IgD-negative memory B cell (primary cell): ENCODE data around the gene RAB11FIP4. TPM values are rescaled to one million over a fixed set of nuclear protein-coding genes. Genes with fewer than 3 reads are reported as not detected.

Experiments used
- H3K27ac Mint-ChIP-seq, 3 donors: one replicate each; pipeline ENCODE4 v1.8.0; 2020 to 2022; ENCODE audit warnings: mild to moderate bottlenecking in 3 of 3, mixed read lengths in 3 of 3, moderate library complexity in 1 of 3
- H3K27me3 Mint-ChIP-seq: one replicate; pipeline ENCODE4 v1.8.0; 2021; ENCODE audit warnings: mixed read lengths
- H3K36me3 Mint-ChIP-seq: one replicate; pipeline ENCODE4 v1.8.0; 2020; ENCODE audit warnings: mild to moderate bottlenecking, mixed read lengths
- H3K4me1 Mint-ChIP-seq, 3 donors: one replicate each; pipeline ENCODE4 v1.8.0; 2020 to 2022; ENCODE audit warnings: mixed read lengths in 3 of 3, mild to moderate bottlenecking in 1 of 3
- H3K4me3 Mint-ChIP-seq, 4 donors: one replicate each; pipeline ENCODE4 v1.8.0; 2020 to 2022; ENCODE audit warnings: mild to moderate bottlenecking in 4 of 4, mixed read lengths in 4 of 4, moderate library complexity in 3 of 4
- H3K9me3 Mint-ChIP-seq, 3 donors: one replicate each; pipeline ENCODE4 v1.8.0; 2020 to 2021; ENCODE audit warnings: mixed read lengths in 3 of 3, mild to moderate bottlenecking in 1 of 3
- polyA plus RNA-seq: library from polyadenylated mRNA; unstranded; fragments of 300-500 nt; fragmentation: Illumina TruSeq; gene quantifications from one replicate; pipeline ENCODE4 v1.2.3, GENCODE V29; 2021

RAB11FIP4 gene
- polyA plus RNA-seq, 1 donor from 2014 or later, result 21.0 TPM

GRCh38 chr17:31510308-31511194 is 119.1 kb downstream of the RAB11FIP4 start:
- Mint-ChIP-seq H3K27ac (peak overlapping the region; percentile 57 to 94 (median 77)), H3K4me1 (peaks cover 18 to 50% (median 39%) of the 10 kb centered on the region in 3 donors), H3K27me3 (no peaks in the 10 kb centered on the region), H3K9me3 (no peaks in the 10 kb centered on the region), H3K36me3 (peaks cover 4% of the 10 kb centered on the region), H3K4me3 (peak overlapping the region; percentile 63 to 94 (median 76))

- Mint-ChIP-seq H3K9me3 (no peaks in the 10 kb centered on the region), H3K36me3 (peaks cover 4% of the 10 kb centered on the region), H3K27me3 (no peaks in the 10 kb centered on the region), H3K4me3 (peak overlapping the region in 3 of 4 donors; percentile 33 to 94 (median 63)), H3K4me1 (peaks cover 18 to 52% (median 37%) of the 10 kb centered on the region in 3 donors), H3K27ac (peak overlapping the region; percentile 10 to 94 (median 57))
These were observed 119.7 kb downstream of the RAB11FIP4 start for GRCh38 chr17:31511195-31511578.

- peaks cover 1% of the 10 kb centered on the region for H3K36me3 Mint-ChIP-seq
- H3K27me3 Mint-ChIP-seq, result no peaks in the 10 kb centered on the region
- H3K9me3 Mint-ChIP-seq, result no peaks in the 10 kb centered on the region
- peak overlapping the region in 1 of 3 donors; percentile 10 for H3K27ac Mint-ChIP-seq
- H3K4me3 Mint-ChIP-seq, result no peak overlapping the region
- H3K4me1 Mint-ChIP-seq, result peaks cover 15 to 48% (median 33%) of the 10 kb centered on the region in 3 donors
These were observed 120.1 kb downstream of the RAB11FIP4 start for GRCh38 chr17:31511580-31511979.

- peak overlapping the region in 1 of 4 donors; percentile 23 for H3K4me3 Mint-ChIP-seq
- peaks cover 1% of the 10 kb centered on the region for H3K36me3 Mint-ChIP-seq
- no peak overlapping the region for H3K27ac Mint-ChIP-seq
- H3K9me3 Mint-ChIP-seq, result no peaks in the 10 kb centered on the region
- H3K27me3 Mint-ChIP-seq, result no peaks in the 10 kb centered on the region
- peaks cover 13 to 44% (median 29%) of the 10 kb centered on the region in 3 donors for H3K4me1 Mint-ChIP-seq
These were observed 120.7 kb downstream of the RAB11FIP4 start for GRCh38 chr17:31512104-31512740.

- Mint-ChIP-seq H3K27me3 (no peaks in the 10 kb centered on the region), H3K27ac (no peak overlapping the region), H3K9me3 (no peaks in the 10 kb centered on the region), H3K36me3 (peaks cover 1% of the 10 kb centered on the region), H3K4me3 (peak overlapping the region in 1 of 4 donors; percentile 17), H3K4me1 (peaks cover 11 to 42% (median 29%) of the 10 kb centered on the region in 3 donors)
These were observed 121.3 kb downstream of the RAB11FIP4 start for GRCh38 chr17:31512796-31513195.

GRCh38 chr17:31513731-31514427 is 122.4 kb downstream of the RAB11FIP4 start:
- H3K4me1 Mint-ChIP-seq, result peaks cover 6 to 34% (median 22%) of the 10 kb centered on the region in 3 donors
- H3K27ac Mint-ChIP-seq, result no peak overlapping the region
- H3K4me3 Mint-ChIP-seq, result no peak overlapping the region
- H3K27me3 Mint-ChIP-seq, result no peaks in the 10 kb centered on the region
- H3K36me3 Mint-ChIP-seq, result peaks cover 1% of the 10 kb centered on the region
- no peaks in the 10 kb centered on the region for H3K9me3 Mint-ChIP-seq

GRCh38 chr17:31515267-31515666 is 123.8 kb downstream of the RAB11FIP4 start:
- Mint-ChIP-seq H3K4me1 (peaks cover 1 to 21% (median 13%) of the 10 kb centered on the region in 3 donors), H3K27me3 (no peaks in the 10 kb centered on the region), H3K4me3 (no peak overlapping the region), H3K9me3 (no peaks in the 10 kb centered on the region), H3K36me3 (no peaks in the 10 kb centered on the region), H3K27ac (peak overlapping the region; percentile 32 to 93 (median 65))

GRCh38 chr17:31517524-31517923 is 126.0 kb downstream of the RAB11FIP4 start:
- Mint-ChIP-seq H3K9me3 (no peaks in the 10 kb centered on the region), H3K27ac (no peak overlapping the region), H3K4me1 (peaks cover 0 to 9% (median 8%) of the 10 kb centered on the region in 3 donors), H3K27me3 (no peaks in the 10 kb centered on the region), H3K4me3 (no peak overlapping the region), H3K36me3 (no peaks in the 10 kb centered on the region)

GRCh38 chr17:31518478-31518877 is 127.0 kb downstream of the RAB11FIP4 start:
- Mint-ChIP-seq H3K4me3 (no peak overlapping the region), H3K9me3 (no peaks in the 10 kb centered on the region), H3K36me3 (peaks cover 4% of the 10 kb centered on the region), H3K4me1 (peaks cover 0 to 9% (median 8%) of the 10 kb centered on the region in 3 donors), H3K27me3 (no peaks in the 10 kb centered on the region), H3K27ac (no peak overlapping the region)

GRCh38 chr17:31521632-31522283 is 130.3 kb downstream of the RAB11FIP4 start:
- Mint-ChIP-seq H3K36me3 (peaks cover 8% of the 10 kb centered on the region), H3K9me3 (no peaks in the 10 kb centered on the region), H3K4me3 (no peak overlapping the region), H3K27ac (peak overlapping the region in 1 of 3 donors; percentile 14), H3K27me3 (no peaks in the 10 kb centered on the region), H3K4me1 (peaks cover 3 to 7% (median 5%) of the 10 kb centered on the region in 3 donors)

- H3K27me3 Mint-ChIP-seq, result no peaks in the 10 kb centered on the region
- no peaks in the 10 kb centered on the region for H3K9me3 Mint-ChIP-seq
- H3K36me3 Mint-ChIP-seq, result peaks cover 8% of the 10 kb centered on the region
- peak overlapping the region in 1 of 3 donors; percentile 23 for H3K27ac Mint-ChIP-seq
- peaks cover 3 to 7% (median 5%) of the 10 kb centered on the region in 3 donors for H3K4me1 Mint-ChIP-seq
- no peak overlapping the region for H3K4me3 Mint-ChIP-seq
These were observed 130.9 kb downstream of the RAB11FIP4 start for GRCh38 chr17:31522284-31522931.

GRCh38 chr17:31522987-31523495 is 131.6 kb downstream of the RAB11FIP4 start:
- no peaks in the 10 kb centered on the region for H3K9me3 Mint-ChIP-seq
- no peak overlapping the region for H3K4me3 Mint-ChIP-seq
- H3K4me1 Mint-ChIP-seq, result peaks cover 3 to 5% (median 3%) of the 10 kb centered on the region in 3 donors
- H3K27ac Mint-ChIP-seq, result peak overlapping the region in 1 of 3 donors; percentile 23
- H3K27me3 Mint-ChIP-seq, result no peaks in the 10 kb centered on the region
- H3K36me3 Mint-ChIP-seq, result peaks cover 8% of the 10 kb centered on the region

- Mint-ChIP-seq H3K9me3 (no peaks in the 10 kb centered on the region), H3K27me3 (no peaks in the 10 kb centered on the region), H3K4me3 (no peak overlapping the region), H3K36me3 (peaks cover 8% of the 10 kb centered on the region), H3K27ac (peak overlapping the region in 1 of 3 donors; percentile 19), H3K4me1 (peaks cover 3 to 5% (median 3%) of the 10 kb centered on the region in 3 donors)
These were observed 132.6 kb downstream of the RAB11FIP4 start for GRCh38 chr17:31523862-31524730.
